Activated B cell treated with CpG ODN at 0.5 μM for 24 hours (primary cell): Measurements from ENCODE around the gene CHMP1A. TPM values are rescaled to one million over a fixed set of nuclear protein-coding genes. Genes with fewer than 3 reads are reported as not detected.
"Not testable (repeated sequence)": the region's sequence is repeated elsewhere in the genome, so short reads cannot be mapped to it uniquely, and the experiment has no call there.

Experiments used
- ATAC-seq: fragments of 200-7000 bp; cut with Tn5 transposase; one replicate; pipeline ENCODE4 v1.10.0; 2021; ENCODE audit warnings: low read depth, mild to moderate bottlenecking, moderate library complexity
- CTCF ChIA-PET: fragments of 350-600 bp; sonication (Branson Sonifier 250); formaldehyde crosslinking; loops from one replicate; lab custom pipeline; 2021; ENCODE audit warnings: antibody characterized with exemption; lab: Charles Lee
- POLR2A ChIA-PET: fragments of 350-600 bp; sonication (Branson Sonifier 250); formaldehyde crosslinking; loops from one replicate; lab custom pipeline; 2021; ENCODE audit warnings: antibody characterized with exemption; lab: Charles Lee
- DNase-seq: peaks from one replicate; pipeline ENCODE4 v3.0.0; 2022
- H3K27ac Mint-ChIP-seq: one replicate; pipeline ENCODE4 v1.8.0; 2020; ENCODE audit warnings: mixed read lengths
- H3K27me3 Mint-ChIP-seq: one replicate; pipeline ENCODE4 v1.8.0; 2021; ENCODE audit warnings: mixed read lengths
- H3K36me3 Mint-ChIP-seq: one replicate; pipeline ENCODE4 v1.8.0; 2021; ENCODE audit warnings: low read depth, mixed read lengths
- H3K4me1 Mint-ChIP-seq: one replicate; pipeline ENCODE4 v1.8.0; 2021; ENCODE audit warnings: mixed read lengths
- H3K4me3 Mint-ChIP-seq: one replicate; pipeline ENCODE4 v1.8.0; 2020; ENCODE audit warnings: mild to moderate bottlenecking, mixed read lengths
- H3K9me3 Mint-ChIP-seq: one replicate; pipeline ENCODE4 v1.8.0; 2020; ENCODE audit warnings: mixed read lengths
- CTCF ChIP-seq: fragments of 200-600 bp; IDR thresholded peaks from one replicate; pipeline ENCODE4 v1.8.0; 2022; ENCODE audit warnings: antibody characterized with exemption, mild to moderate bottlenecking
- intact Hi-C: fragments of 100-400 bp; cut with micrococcal nuclease; formaldehyde crosslinking; loops from one replicate; pipeline ENCODE4 v1.15.1; 2024
- total RNA-seq: library from RNA; stranded (reverse); gene quantifications from 2 replicates; pipeline ENCODE4 v1.2.3, GENCODE V29; 2022

The CHMP1A gene
- total RNA-seq, 1 donor from 2014 or later, result 98.7 TPM

DNA sequence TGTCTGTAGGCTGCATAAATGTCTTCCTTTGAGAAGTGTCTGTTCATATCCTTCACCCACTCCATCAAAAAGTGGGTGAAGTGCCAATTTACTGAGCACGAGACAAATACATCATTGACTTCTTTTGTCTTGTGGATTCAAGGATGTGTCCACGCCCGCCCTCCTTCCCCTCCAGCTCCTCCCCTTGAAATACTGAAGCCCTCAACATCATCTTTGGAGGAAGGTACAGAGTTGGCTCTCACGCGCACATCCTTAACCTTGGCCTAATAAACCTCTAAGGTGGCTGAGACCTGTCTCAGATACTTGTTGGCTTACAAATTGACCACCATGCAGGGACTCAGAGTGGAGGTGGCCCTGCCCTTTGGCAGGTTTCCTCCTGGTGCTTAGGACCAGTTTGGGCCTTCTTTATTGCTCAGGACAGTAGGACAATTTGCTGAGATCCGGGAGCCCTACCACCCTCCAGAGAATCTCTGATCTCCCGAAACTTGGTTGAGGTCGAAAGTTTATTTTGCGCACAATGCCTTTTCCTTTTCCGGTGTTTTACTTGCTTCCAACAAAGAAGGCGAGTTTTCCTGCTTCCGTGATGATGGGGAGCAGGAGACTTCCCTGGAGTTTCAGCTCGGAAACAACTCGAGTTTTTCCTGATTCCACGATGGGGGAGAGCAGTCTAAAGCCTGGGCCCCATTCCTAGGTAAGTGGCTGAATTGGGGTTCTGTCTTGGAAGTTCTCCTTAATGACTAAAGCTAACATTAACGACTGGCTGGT lies 14.9 kb upstream of the CHMP1A start:
- Mint-ChIP-seq H3K4me1 (peaks cover 2% of the 10 kb centered on the region), H3K9me3 (no peaks in the 10 kb centered on the region), H3K27me3 (no peaks in the 10 kb centered on the region), H3K4me3 (no peak overlapping the region), H3K27ac (no peak overlapping the region), H3K36me3 (no peaks in the 10 kb centered on the region)
- POLR2A ChIA-PET, result no interaction called here
- TF ChIP-seq CTCF, result no peak
- intact Hi-C loops, result no loop called here
- CTCF ChIA-PET, result no interaction called here
- DNase-seq (no peak), ATAC-seq (no peak)

- H3K4me3 Mint-ChIP-seq, ATAC-seq: not testable (repeated sequence)
Measured at GRCh38 chr16:89671565-89671964, 14.1 kb upstream of the CHMP1A start.

DNA sequence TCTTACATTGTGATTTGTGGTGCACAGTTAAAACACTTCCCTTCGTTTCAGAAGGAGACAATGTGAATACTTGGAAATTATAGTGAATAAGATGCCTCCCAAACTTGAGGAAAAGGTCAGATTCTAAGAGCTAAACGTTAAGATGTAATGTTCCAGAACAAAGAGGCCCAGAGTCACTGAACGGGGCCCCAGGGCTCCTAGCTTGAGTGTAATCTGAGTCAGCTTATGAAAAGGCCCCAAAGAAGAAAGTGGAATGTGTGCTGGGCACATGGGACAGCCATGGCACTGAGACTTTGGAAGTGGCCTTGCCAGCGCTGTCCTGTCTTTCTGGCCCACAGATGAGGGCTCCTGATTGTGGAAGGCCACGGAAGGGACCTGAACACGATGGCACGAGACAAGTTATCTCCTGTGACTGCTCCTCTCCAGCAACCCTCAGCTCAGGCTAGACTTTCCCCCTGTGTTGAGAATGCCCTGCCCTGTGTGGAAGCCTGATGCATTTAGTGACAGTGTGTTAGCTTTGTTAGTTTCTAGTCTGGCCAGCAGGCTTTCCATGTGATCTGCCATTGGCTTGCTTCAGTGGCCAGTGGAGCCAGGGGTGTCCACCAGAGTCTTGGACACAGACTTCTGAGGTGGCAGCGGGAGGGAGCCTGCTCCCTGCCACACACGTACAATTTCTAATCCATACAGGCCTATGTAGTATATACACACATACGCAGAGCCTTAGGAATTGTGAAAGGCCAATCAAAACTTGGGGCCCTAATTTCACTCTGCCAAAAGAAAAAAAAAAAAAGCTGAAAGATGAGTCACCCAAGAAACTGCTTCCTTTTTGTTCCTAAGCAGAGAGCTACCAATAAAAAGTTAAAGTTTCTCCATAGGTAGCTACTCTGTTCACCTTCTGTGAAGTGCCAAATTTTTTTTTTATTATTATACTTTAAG lies 13.3 kb upstream of the CHMP1A start:
- H3K27ac Mint-ChIP-seq, result no peak overlapping the region
- ChIA-PET POLR2A (interaction anchor here (0.6 kb wide), 1 partner anchor 16 kb away, joined by 3 read pairs; the partner anchor contains the start of gene CDK10), CTCF (interaction anchor here (1.3 kb wide), 1 partner anchor 29 kb away, joined by 3 read pairs; no protein-coding TSS in a partner anchor)
- H3K9me3 Mint-ChIP-seq, result no peaks in the 10 kb centered on the region
- no peaks in the 10 kb centered on the region for H3K27me3 Mint-ChIP-seq
- intact Hi-C loops, result no loop called here
- H3K4me1 Mint-ChIP-seq, result peaks cover 2% of the 10 kb centered on the region
- H3K36me3 Mint-ChIP-seq, result no peaks in the 10 kb centered on the region
- TF ChIP-seq CTCF, result no peak
- ATAC-seq, result no peak
- DNase-seq, result no peak
- H3K4me3 Mint-ChIP-seq, result no peak overlapping the region

More at GRCh38 chr16:89671565-89671964, 14.1 kb upstream of the CHMP1A start:
- H3K27ac Mint-ChIP-seq, CTCF ChIA-PET, H3K9me3 Mint-ChIP-seq, H3K36me3 Mint-ChIP-seq, intact Hi-C loops, H3K4me1 Mint-ChIP-seq, H3K27me3 Mint-ChIP-seq, DNase-seq: not testable (repeated sequence)
- POLR2A ChIA-PET, result interaction anchor here (0.6 kb wide), 1 partner anchor 15 kb away, joined by 3 read pairs; the partner anchor contains the start of gene CDK10

DNA sequence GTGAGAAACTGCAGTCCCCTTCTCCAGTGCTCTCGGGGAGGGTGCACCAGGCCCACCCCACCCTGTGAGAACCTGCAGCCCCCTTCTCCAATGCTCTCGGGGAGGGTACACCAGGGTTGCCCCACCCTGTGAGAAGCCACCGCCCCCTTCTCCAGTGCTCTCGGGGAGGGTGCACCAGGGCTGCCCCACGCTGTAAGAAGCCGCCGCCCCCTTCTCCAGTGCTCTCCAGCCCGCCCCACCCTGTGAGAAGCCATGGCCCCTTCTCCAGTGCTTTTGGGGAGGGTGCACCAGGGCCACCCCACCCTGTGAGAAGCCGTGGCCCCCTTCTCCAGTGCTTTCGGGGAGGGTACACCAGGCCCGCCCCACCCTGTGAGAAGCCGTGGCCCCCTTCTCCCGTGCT lies 12.2 kb upstream of the CHMP1A start:
- no peaks in the 10 kb centered on the region for H3K9me3 Mint-ChIP-seq
- POLR2A ChIA-PET, result no interaction called here
- no peak for TF ChIP-seq CTCF
- H3K4me3 Mint-ChIP-seq, result no peak overlapping the region
- no peak for ATAC-seq
- no peaks in the 10 kb centered on the region for H3K27me3 Mint-ChIP-seq
- DNase-seq, result no peak
- no peak overlapping the region for H3K27ac Mint-ChIP-seq
- no peaks in the 10 kb centered on the region for H3K36me3 Mint-ChIP-seq
- intact Hi-C loops, result no loop called here
- CTCF ChIA-PET, result no interaction called here
- peaks cover 2% of the 10 kb centered on the region for H3K4me1 Mint-ChIP-seq

DNA sequence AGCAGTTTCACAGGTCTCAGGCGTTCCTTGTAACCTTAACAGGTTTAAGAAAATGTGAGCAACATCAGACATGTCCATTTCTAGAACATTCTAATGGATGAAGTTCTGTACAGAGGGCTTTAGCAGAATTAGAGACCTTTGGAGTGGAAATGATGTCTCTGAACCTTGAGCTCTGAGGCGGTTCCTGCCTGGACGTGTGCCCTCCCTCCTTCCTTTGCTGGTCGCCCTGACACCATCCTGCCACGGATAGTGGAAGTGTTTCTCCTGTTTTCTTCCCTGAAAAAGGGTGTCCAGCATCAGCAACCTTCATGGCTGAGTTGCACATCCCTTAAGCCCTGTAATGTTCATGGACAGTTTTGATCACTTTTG lies 11.3 kb upstream of the CHMP1A start:
- Mint-ChIP-seq H3K9me3 (no peaks in the 10 kb centered on the region), H3K4me1 (peaks cover 2% of the 10 kb centered on the region), H3K27ac (no peak overlapping the region), H3K27me3 (no peaks in the 10 kb centered on the region), H3K4me3 (no peak overlapping the region), H3K36me3 (peaks cover 3% of the 10 kb centered on the region)
- ATAC-seq (no peak), DNase-seq (no peak)
- POLR2A ChIA-PET, result no interaction called here
- no peak for TF ChIP-seq CTCF
- CTCF ChIA-PET, result no interaction called here
- intact Hi-C loops, result no loop called here
